ENCODE data around the gene TSC2. TPM values are rescaled to one million over a fixed set of nuclear protein-coding genes. Genes with fewer than 3 reads are reported as not detected.
"Not testable (repeated sequence)": the region's sequence is repeated elsewhere in the genome, so short reads cannot be mapped to it uniquely, and the experiment has no call there.

Gene TSC2
- polyA plus RNA-seq, 1 donor, result 85.9 TPM

GRCh38 chr16:2112539-2113106 is 64.8 kb downstream of the TSC2 start:
- not testable (repeated sequence) for H3K9me3 ChIP-seq (ENCODE audit: control insufficient read depth, low read depth, low read length); H3K27me3 ChIP-seq (ENCODE audit: control insufficient read depth, insufficient read depth, low read length); H3K27ac ChIP-seq (ENCODE audit: low read length); H3K4me1 ChIP-seq (ENCODE audit: control insufficient read depth, insufficient read depth, low read length); DNase-seq; H3K4me3 ChIP-seq (ENCODE audit: low read length)
- peaks cover 20% of the 10 kb centered on the region for H3K36me3 ChIP-seq (ENCODE audit: control insufficient read depth, insufficient read depth, low read length)
- WGBS (ENCODE audit: insufficient coverage, low lambda C conversion rate), result no CpG with 5 or more reads among the region's 30 CpGs

GRCh38 chr16:2114225-2114624 is 66.4 kb downstream of the TSC2 start:
- DNase-seq; H3K4me1 ChIP-seq (ENCODE audit: control insufficient read depth, insufficient read depth, low read length); H3K27me3 ChIP-seq (ENCODE audit: control insufficient read depth, insufficient read depth, low read length); H3K27ac ChIP-seq (ENCODE audit: low read length); H3K9me3 ChIP-seq (ENCODE audit: control insufficient read depth, low read depth, low read length); H3K4me3 ChIP-seq (ENCODE audit: low read length): not testable (repeated sequence)
- H3K36me3 ChIP-seq (ENCODE audit: control insufficient read depth, insufficient read depth, low read length), result peaks cover 14% of the 10 kb centered on the region
- no CpG with 5 or more reads among the region's 26 CpGs for WGBS (ENCODE audit: insufficient coverage, low lambda C conversion rate)

GRCh38 chr16:2114885-2115590 is 67.3 kb downstream of the TSC2 start:
- not testable (repeated sequence) for H3K27me3 ChIP-seq (ENCODE audit: control insufficient read depth, insufficient read depth, low read length); H3K9me3 ChIP-seq (ENCODE audit: control insufficient read depth, low read depth, low read length); H3K4me3 ChIP-seq (ENCODE audit: low read length); H3K4me1 ChIP-seq (ENCODE audit: control insufficient read depth, insufficient read depth, low read length); H3K27ac ChIP-seq (ENCODE audit: low read length); DNase-seq
- WGBS (ENCODE audit: insufficient coverage, low lambda C conversion rate), result no CpG with 5 or more reads among the region's 34 CpGs
- H3K36me3 ChIP-seq (ENCODE audit: control insufficient read depth, insufficient read depth, low read length), result peaks cover 12% of the 10 kb centered on the region

GRCh38 chr16:2115591-2115973 is 67.8 kb downstream of the TSC2 start:
- peaks cover 12% of the 10 kb centered on the region for H3K36me3 ChIP-seq (ENCODE audit: control insufficient read depth, insufficient read depth, low read length)
- no peak for DNase-seq
- H3K4me1 ChIP-seq (ENCODE audit: control insufficient read depth, insufficient read depth, low read length), result no peaks in the 10 kb centered on the region
- H3K27ac ChIP-seq (ENCODE audit: low read length), result no peak overlapping the region
- H3K9me3 ChIP-seq (ENCODE audit: control insufficient read depth, low read depth, low read length), result no peaks in the 10 kb centered on the region
- WGBS (ENCODE audit: insufficient coverage, low lambda C conversion rate), result no CpG with 5 or more reads among the region's 13 CpGs
- no peaks in the 10 kb centered on the region for H3K27me3 ChIP-seq (ENCODE audit: control insufficient read depth, insufficient read depth, low read length)
- no peak overlapping the region for H3K4me3 ChIP-seq (ENCODE audit: low read length)

GRCh38 chr16:2116428-2116827 is 68.6 kb downstream of the TSC2 start:
- not testable (repeated sequence) for DNase-seq; H3K4me1 ChIP-seq (ENCODE audit: control insufficient read depth, insufficient read depth, low read length); H3K9me3 ChIP-seq (ENCODE audit: control insufficient read depth, low read depth, low read length); H3K27me3 ChIP-seq (ENCODE audit: control insufficient read depth, insufficient read depth, low read length); H3K27ac ChIP-seq (ENCODE audit: low read length); H3K36me3 ChIP-seq (ENCODE audit: control insufficient read depth, insufficient read depth, low read length); H3K4me3 ChIP-seq (ENCODE audit: low read length)
- WGBS (ENCODE audit: insufficient coverage, low lambda C conversion rate), result no CpG with 5 or more reads among the region's 24 CpGs

GRCh38 chr16:2117341-2117740 is 69.6 kb downstream of the TSC2 start:
- not testable (repeated sequence) for H3K27me3 ChIP-seq (ENCODE audit: control insufficient read depth, insufficient read depth, low read length); H3K36me3 ChIP-seq (ENCODE audit: control insufficient read depth, insufficient read depth, low read length); DNase-seq; H3K4me1 ChIP-seq (ENCODE audit: control insufficient read depth, insufficient read depth, low read length); H3K9me3 ChIP-seq (ENCODE audit: control insufficient read depth, low read depth, low read length); H3K4me3 ChIP-seq (ENCODE audit: low read length); H3K27ac ChIP-seq (ENCODE audit: low read length)
- WGBS (ENCODE audit: insufficient coverage, low lambda C conversion rate), result no CpG with 5 or more reads among the region's 25 CpGs

- H3K4me3 ChIP-seq (ENCODE audit: low read length); H3K27me3 ChIP-seq (ENCODE audit: control insufficient read depth, insufficient read depth, low read length); H3K36me3 ChIP-seq (ENCODE audit: control insufficient read depth, insufficient read depth, low read length); H3K4me1 ChIP-seq (ENCODE audit: control insufficient read depth, insufficient read depth, low read length); H3K27ac ChIP-seq (ENCODE audit: low read length); DNase-seq; H3K9me3 ChIP-seq (ENCODE audit: control insufficient read depth, low read depth, low read length): not testable (repeated sequence)
- WGBS (ENCODE audit: insufficient coverage, low lambda C conversion rate), result no CpG with 5 or more reads among the region's 35 CpGs
Measured at GRCh38 chr16:2117960-2118722, 70.4 kb downstream of the TSC2 start.

- peaks cover 25% of the 10 kb centered on the region for H3K4me1 ChIP-seq (ENCODE audit: control insufficient read depth, insufficient read depth, low read length)
- H3K27ac ChIP-seq (ENCODE audit: low read length); DNase-seq: not testable (repeated sequence)
Measured at GRCh38 chr16:2121325-2121724, 73.5 kb downstream of the TSC2 start.

GRCh38 chr16:2121853-2122252 is 74.1 kb downstream of the TSC2 start:
- DNase-seq, result no peak
- H3K4me3 ChIP-seq (ENCODE audit: low read length), result no peak overlapping the region

More at GRCh38 chr16:2121325-2121724, 73.5 kb downstream of the TSC2 start:
- not testable (repeated sequence) for H3K9me3 ChIP-seq (ENCODE audit: control insufficient read depth, low read depth, low read length); H3K36me3 ChIP-seq (ENCODE audit: control insufficient read depth, insufficient read depth, low read length); H3K4me3 ChIP-seq (ENCODE audit: low read length); H3K27me3 ChIP-seq (ENCODE audit: control insufficient read depth, insufficient read depth, low read length)
- no CpG with 5 or more reads among the region's 9 CpGs for WGBS (ENCODE audit: insufficient coverage, low lambda C conversion rate)

GRCh38 chr16:2122429-2122828 is 74.6 kb downstream of the TSC2 start:
- no peak overlapping the region for H3K27ac ChIP-seq (ENCODE audit: low read length)
- H3K36me3 ChIP-seq (ENCODE audit: control insufficient read depth, insufficient read depth, low read length), result peaks cover 2% of the 10 kb centered on the region
- no CpG with 5 or more reads among the region's 17 CpGs for WGBS (ENCODE audit: insufficient coverage, low lambda C conversion rate)
- peaks cover 34% of the 10 kb centered on the region for H3K4me1 ChIP-seq (ENCODE audit: control insufficient read depth, insufficient read depth, low read length)
- no peak for DNase-seq
- H3K4me3 ChIP-seq (ENCODE audit: low read length), result no peak overlapping the region
- no peaks in the 10 kb centered on the region for H3K27me3 ChIP-seq (ENCODE audit: control insufficient read depth, insufficient read depth, low read length)
- H3K9me3 ChIP-seq (ENCODE audit: control insufficient read depth, low read depth, low read length), result no peaks in the 10 kb centered on the region

More at GRCh38 chr16:2121853-2122252, 74.1 kb downstream of the TSC2 start:
- peaks cover 2% of the 10 kb centered on the region for H3K36me3 ChIP-seq (ENCODE audit: control insufficient read depth, insufficient read depth, low read length)
- 90% methylated on average over 2 of the region's 19 CpGs for WGBS (ENCODE audit: insufficient coverage, low lambda C conversion rate)
- H3K27ac ChIP-seq (ENCODE audit: low read length), result no peak overlapping the region
- H3K9me3 ChIP-seq (ENCODE audit: control insufficient read depth, low read depth, low read length), result no peaks in the 10 kb centered on the region
- H3K4me1 ChIP-seq (ENCODE audit: control insufficient read depth, insufficient read depth, low read length), result peaks cover 28% of the 10 kb centered on the region
- no peaks in the 10 kb centered on the region for H3K27me3 ChIP-seq (ENCODE audit: control insufficient read depth, insufficient read depth, low read length)

Measured in large intestine (tissue), 3 donors.